NCI-H69 (cell line): Measurements from ENCODE around the gene CRIP1.
A peak's percentile ranks its signal among the peaks of the same experiment; 100 is the strongest.

Experiments
- DNase-seq: peaks from one replicate; lab custom pipeline; 2025; lab: John Stamatoyannopoulos, UW

The CRIP1 gene

GRCh38 chr14:105480807-105481801, 5.6 kb upstream of the CRIP1 start:
- peak; percentile 96 for DNase-seq

- DNase-seq, result peak; percentile 99
Observed at GRCh38 chr14:105481886-105482457, 4.7 kb upstream of the CRIP1 start.

- no peak for DNase-seq
Observed at GRCh38 chr14:105482486-105483110, 4.1 kb upstream of the CRIP1 start.

GRCh38 chr14:105483300-105484068, 3.2 kb upstream of the CRIP1 start:
- DNase-seq, result peak; percentile 51

- DNase-seq, result peak; percentile 35
Observed at GRCh38 chr14:105484069-105484996, 2.4 kb upstream of the CRIP1 start.

- no peak for DNase-seq
Observed at GRCh38 chr14:105484997-105485393, 1.7 kb upstream of the CRIP1 start.

GRCh38 chr14:105485739-105486162, 935 bp upstream of the CRIP1 start:
- DNase-seq, result peak; percentile 52

- DNase-seq, result peak; percentile 63
Observed at GRCh38 chr14:105486974-105487448, 325 bp downstream of the CRIP1 start.

- DNase-seq, result peak; percentile 67
Observed at GRCh38 chr14:105487449-105487985, 831 bp downstream of the CRIP1 start.

GRCh38 chr14:105487986-105488777, 1.5 kb downstream of the CRIP1 start:
- DNase-seq, result no peak

GRCh38 chr14:105488781-105489541, 2.3 kb downstream of the CRIP1 start:
- DNase-seq, result no peak

GRCh38 chr14:105489542-105490266, 3.0 kb downstream of the CRIP1 start:
- peak; percentile 94 for DNase-seq

- no peak for DNase-seq
Observed at GRCh38 chr14:105490267-105490571, 3.5 kb downstream of the CRIP1 start.

GRCh38 chr14:105490572-105491365, 4.1 kb downstream of the CRIP1 start, which contains the start of gene TEDC1:
Gene TEDC1 (plus strand): TSS chr14:105491246. CDS start chr14:105491376, 130 bp downstream.
- peak; percentile 100 for DNase-seq

GRCh38 chr14:105491366-105491973, 4.8 kb downstream of the CRIP1 start:
- peak; percentile 82 for DNase-seq

- DNase-seq, result no peak
Observed at GRCh38 chr14:105492031-105492970, 5.6 kb downstream of the CRIP1 start.
